AG04450 (cell line): ENCODE results near the gene KRTAP5-3. TPM values are rescaled to one million over a fixed set of nuclear protein-coding genes. Genes with fewer than 3 reads are reported as not detected.
"Not testable (repeated sequence)": the region's sequence is repeated elsewhere in the genome, so short reads cannot be mapped to it uniquely, and the experiment has no call there.

Source experiments
- CTCF ChIA-PET: fragments of 300-600, 350-600 bp; formaldehyde crosslinking; extraction: SDS; loops from one replicate; lab custom pipeline; 2022; ENCODE audit warnings: antibody characterized with exemption, inconsistent platforms; lab: Charles Lee
- POLR2A ChIA-PET: fragments of 350-600 bp; formaldehyde crosslinking; extraction: SDS; loops from one replicate; lab custom pipeline; 2021; ENCODE audit warnings: antibody characterized with exemption, inconsistent platforms; lab: Yijun Ruan, JAX
- DNase-seq: peaks from one replicate; pipeline ENCODE4 v3.0.0-alpha.2; 2011; ENCODE audit warnings: low read depth, low spot score
- H3K27ac ChIP-seq: one replicate; pipeline ENCODE4 v1.5.1; 2012; ENCODE audit warnings: low read depth, low read length, control low read depth
- H3K27me3 ChIP-seq: one replicate; pipeline ENCODE4 v1.6.0; 2012; ENCODE audit warnings: low read length; ENCODE audit not compliant: control insufficient read depth, insufficient read depth
- H3K4me3 ChIP-seq: 2 replicates; pipeline ENCODE4 v1.5.1; 2011; ENCODE audit warnings: mild to moderate bottlenecking, low read depth, low read length, control low read depth
- H3K9me3 ChIP-seq: 2 replicates; pipeline ENCODE4 v1.5.1; 2012; ENCODE audit warnings: low read length; ENCODE audit not compliant: control insufficient read depth, insufficient read depth
- CTCF ChIP-seq: IDR thresholded peaks from 2 replicates; pipeline ENCODE4 v1.5.1; 2011; ENCODE audit warnings: low read depth, low read length, control low read depth, inconsistent platforms
- polyA plus RNA-seq: library from polyadenylated mRNA; depleted of rRNA; stranded (reverse); fragments of >200 nt; gene quantifications from 2 replicates; pipeline ENCODE4 v1.2.3, GENCODE V29; 2011

The KRTAP5-3 gene
- polyA plus RNA-seq, 1 experiment: not detected

- no peak for DNase-seq
- TF ChIP-seq CTCF: no peak
- ChIA-PET POLR2A (no interaction called here), CTCF (interaction anchor here (0.8 to 1.1 kb wide), 3 partner anchors 12 to 77 kb away, joined by 3 to 4 read pairs (median 3); no protein-coding TSS in a partner anchor)
- H3K27ac ChIP-seq: no peak overlapping the region
- H3K27me3 ChIP-seq: peaks cover 34% of the 10 kb centered on the region
- no peak overlapping the region for H3K4me3 ChIP-seq
- no peaks in the 10 kb centered on the region for H3K9me3 ChIP-seq
These were observed 15.5 kb upstream of the KRTAP5-3 start for GRCh38 chr11:1623716-1624115.

GRCh38 chr11:1622086-1622485 lies 13.8 kb upstream of the KRTAP5-3 start, which contains the start of gene KRTAP5-4:
Gene KRTAP5-4, minus strand, starts transcription at chr11:1622138. Its CDS starts 45 bp downstream, at chr11:1622093.
- ChIA-PET POLR2A (no interaction called here), CTCF (interaction anchor here (0.6 kb wide), 1 partner anchor 340 kb away, joined by 3 read pairs; no protein-coding TSS in a partner anchor)
- H3K27me3 ChIP-seq: peaks cover 24% of the 10 kb centered on the region

GRCh38 chr11:1619449-1619848 lies 11.2 kb upstream of the KRTAP5-3 start:
- peaks cover 9% of the 10 kb centered on the region for H3K27me3 ChIP-seq
- no peaks in the 10 kb centered on the region for H3K9me3 ChIP-seq
- POLR2A ChIA-PET: no interaction called here
- DNase-seq: no peak
- CTCF ChIA-PET: interaction anchor here (0.9 kb wide), 1 partner anchor 33 kb away, joined by 3 read pairs; no protein-coding TSS in a partner anchor
- H3K4me3 ChIP-seq: no peak overlapping the region
- H3K27ac ChIP-seq: no peak overlapping the region
- TF ChIP-seq CTCF: no peak

More at GRCh38 chr11:1622086-1622485, 13.8 kb upstream of the KRTAP5-3 start, which contains the start of gene KRTAP5-4:
- Histone ChIP-seq H3K9me3 (no peaks in the 10 kb centered on the region), H3K4me3 (no peak within 1 kb of the TSS), H3K27ac (no peak within 1 kb of the TSS)
- DNase-seq: no peak
- no peak for TF ChIP-seq CTCF

GRCh38 chr11:1618231-1618630 lies 10.0 kb upstream of the KRTAP5-3 start:
- CTCF ChIA-PET: interaction anchor here (1.0 to 2.2 kb wide), 3 partner anchors 11 to 34 kb away, joined by 3 to 15 read pairs (median 4); partner anchors contain the start of gene KRTAP5-5
- POLR2A ChIA-PET: interaction anchor here (0.5 kb wide), 1 partner anchor 20 kb away, joined by 3 read pairs; the partner anchor contains the start of gene KRTAP5-2

GRCh38 chr11:1607901-1608300 lies 362 bp downstream of the KRTAP5-3 start:
- CTCF ChIA-PET: interaction anchor here (1.4 kb wide), 1 partner anchor 13 kb away, joined by 10 read pairs; no protein-coding TSS in a partner anchor
- H3K27ac ChIP-seq, H3K9me3 ChIP-seq, POLR2A ChIA-PET, H3K4me3 ChIP-seq, DNase-seq: not testable (repeated sequence)
- peaks cover 26% of the 10 kb centered on the region for H3K27me3 ChIP-seq

More at GRCh38 chr11:1618231-1618630, 10.0 kb upstream of the KRTAP5-3 start:
- H3K27ac ChIP-seq: no peak overlapping the region
- no peaks in the 10 kb centered on the region for H3K9me3 ChIP-seq
- no peak overlapping the region for H3K4me3 ChIP-seq
- no peak for TF ChIP-seq CTCF
- DNase-seq: no peak
- H3K27me3 ChIP-seq: peaks cover 9% of the 10 kb centered on the region

- peaks cover 26% of the 10 kb centered on the region for H3K27me3 ChIP-seq
- CTCF ChIA-PET, POLR2A ChIA-PET, H3K4me3 ChIP-seq, H3K27ac ChIP-seq, DNase-seq, H3K9me3 ChIP-seq: not testable (repeated sequence)
These were observed 962 bp downstream of the KRTAP5-3 start for GRCh38 chr11:1607156-1607845.

- H3K27ac ChIP-seq, POLR2A ChIA-PET, DNase-seq, H3K9me3 ChIP-seq, H3K4me3 ChIP-seq: not testable (repeated sequence)
- peaks cover 26% of the 10 kb centered on the region for H3K27me3 ChIP-seq
- CTCF ChIA-PET: interaction anchor here (1.3 to 1.8 kb wide), 2 partner anchors 11 to 47 kb away, joined by 5 to 11 read pairs; no protein-coding TSS in a partner anchor
These were observed 2.3 kb downstream of the KRTAP5-3 start for GRCh38 chr11:1605923-1606322.
